Measurements from ENCODE around the gene RGL3.

Gene RGL3

DNA sequence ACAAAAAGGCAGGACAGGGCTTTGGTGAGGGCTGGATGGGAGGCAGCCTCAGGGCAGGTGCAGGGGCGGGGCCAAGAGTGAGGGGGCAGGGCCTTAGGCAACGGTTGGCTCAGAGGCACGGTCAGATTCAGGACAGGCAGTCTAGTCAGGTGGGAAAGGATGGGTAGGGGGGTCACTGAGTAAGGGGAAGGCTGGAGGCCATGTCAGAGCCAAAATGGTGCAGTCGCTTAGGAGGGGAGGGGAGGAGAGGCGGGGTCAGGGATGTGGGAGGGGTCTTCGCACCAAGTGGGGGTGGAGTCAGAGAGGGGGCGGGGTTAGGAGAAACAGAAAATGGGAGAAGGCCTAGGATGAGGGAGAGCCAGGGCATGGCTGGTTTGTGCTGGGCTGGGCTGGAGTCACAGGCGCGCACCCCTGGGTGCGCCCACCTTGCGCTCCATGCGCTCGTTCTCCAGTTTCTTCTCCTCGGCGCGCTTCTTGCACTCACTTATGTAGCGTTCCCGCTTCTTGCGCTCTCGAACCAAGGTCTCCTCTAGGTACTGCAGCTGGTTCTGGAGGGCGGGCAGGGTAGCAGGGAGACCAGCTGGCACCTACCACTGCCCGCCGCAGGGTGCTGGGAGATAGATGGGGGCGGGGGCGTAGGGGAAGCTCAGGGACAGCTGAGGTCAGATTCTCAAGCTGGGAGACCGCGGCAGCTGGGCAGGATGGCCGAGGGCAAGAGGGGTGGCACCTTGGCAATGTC lies 6.8 kb upstream of the RGL3 start:
- FAIRE-seq (peak; percentile 21), DNase-seq (ENCODE audit: insufficient read length) (no peak)
- TF ChIP-seq TAF1 (IDR thresholded peaks at IDR 0.05; ENCODE audit: borderline replicate concordance, low read depth, low read length) (no peak), POLR2A (IDR thresholded peaks at IDR 0.05; ENCODE audit: low read depth, low read length) (no peak)

DNA sequence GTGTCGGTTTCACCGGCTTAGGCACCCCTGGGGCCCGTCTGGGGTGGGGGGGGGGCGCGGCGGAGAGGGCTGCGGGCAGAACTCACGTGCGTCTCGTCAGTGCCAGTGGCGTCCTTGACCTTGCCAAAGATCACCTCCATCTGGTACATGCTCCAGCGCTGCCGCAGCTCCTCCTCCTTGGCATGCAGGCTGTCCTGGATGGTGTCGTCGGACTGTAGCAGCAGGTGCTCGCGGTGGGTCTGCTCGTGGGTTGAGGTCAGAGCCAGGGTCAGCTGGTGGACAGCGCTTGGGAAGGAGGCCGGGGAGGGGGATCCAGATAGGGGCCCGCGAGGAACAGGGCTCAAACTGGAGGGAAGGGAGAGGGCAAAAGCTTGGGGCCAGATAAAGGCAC lies 4.7 kb upstream of the RGL3 start:
- FAIRE-seq (no peak), DNase-seq (ENCODE audit: insufficient read length) (no peak)
- no peak for TF ChIP-seq TAF1 (IDR thresholded peaks at IDR 0.05; ENCODE audit: borderline replicate concordance, low read depth, low read length)
- TF ChIP-seq POLR2A (IDR thresholded peaks at IDR 0.05; ENCODE audit: low read depth, low read length), result no peak
- TF ChIP-seq POLR2AphosphoS5 (IDR thresholded peaks at IDR 0.05; ENCODE audit: low read depth, low read length), result no peak

DNA sequence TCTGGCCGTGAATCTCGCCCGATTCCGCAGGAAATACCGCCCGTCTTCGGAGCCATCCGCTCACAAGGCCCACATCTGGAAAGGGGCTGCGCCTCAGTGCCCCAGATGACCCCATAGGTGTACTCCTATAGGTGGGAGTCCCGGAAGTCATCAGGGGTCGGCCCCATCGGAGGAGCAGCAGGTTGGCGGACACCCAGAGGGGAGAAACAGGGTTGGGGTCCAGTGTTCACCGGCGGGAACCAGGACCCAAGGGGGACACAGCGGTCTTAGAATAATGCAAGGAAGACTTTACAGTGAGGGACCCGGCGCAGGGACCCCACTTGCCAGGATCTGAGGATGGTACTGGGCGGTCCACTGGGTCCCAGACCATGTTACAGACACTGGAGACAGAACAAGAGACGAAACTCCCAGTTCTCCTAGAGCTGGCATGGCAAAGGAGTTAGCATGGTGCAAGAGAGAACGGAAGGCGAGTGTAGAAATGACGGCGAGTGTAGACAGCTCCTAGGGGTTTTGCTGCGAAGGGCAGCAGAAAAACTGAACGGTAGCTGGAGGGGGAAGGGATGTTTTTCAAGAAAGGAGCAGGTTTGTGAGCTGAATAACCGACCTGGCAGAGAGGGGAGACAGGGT lies 4.2 kb upstream of the RGL3 start:
- TF ChIP-seq POLR2A (IDR thresholded peaks at IDR 0.05; ENCODE audit: low read depth, low read length), result no peak
- no peak for TF ChIP-seq TAF1 (IDR thresholded peaks at IDR 0.05; ENCODE audit: borderline replicate concordance, low read depth, low read length)
- no peak for TF ChIP-seq POLR2AphosphoS5 (IDR thresholded peaks at IDR 0.05; ENCODE audit: low read depth, low read length)
- FAIRE-seq (no peak), DNase-seq (ENCODE audit: insufficient read length) (no peak)

DNA sequence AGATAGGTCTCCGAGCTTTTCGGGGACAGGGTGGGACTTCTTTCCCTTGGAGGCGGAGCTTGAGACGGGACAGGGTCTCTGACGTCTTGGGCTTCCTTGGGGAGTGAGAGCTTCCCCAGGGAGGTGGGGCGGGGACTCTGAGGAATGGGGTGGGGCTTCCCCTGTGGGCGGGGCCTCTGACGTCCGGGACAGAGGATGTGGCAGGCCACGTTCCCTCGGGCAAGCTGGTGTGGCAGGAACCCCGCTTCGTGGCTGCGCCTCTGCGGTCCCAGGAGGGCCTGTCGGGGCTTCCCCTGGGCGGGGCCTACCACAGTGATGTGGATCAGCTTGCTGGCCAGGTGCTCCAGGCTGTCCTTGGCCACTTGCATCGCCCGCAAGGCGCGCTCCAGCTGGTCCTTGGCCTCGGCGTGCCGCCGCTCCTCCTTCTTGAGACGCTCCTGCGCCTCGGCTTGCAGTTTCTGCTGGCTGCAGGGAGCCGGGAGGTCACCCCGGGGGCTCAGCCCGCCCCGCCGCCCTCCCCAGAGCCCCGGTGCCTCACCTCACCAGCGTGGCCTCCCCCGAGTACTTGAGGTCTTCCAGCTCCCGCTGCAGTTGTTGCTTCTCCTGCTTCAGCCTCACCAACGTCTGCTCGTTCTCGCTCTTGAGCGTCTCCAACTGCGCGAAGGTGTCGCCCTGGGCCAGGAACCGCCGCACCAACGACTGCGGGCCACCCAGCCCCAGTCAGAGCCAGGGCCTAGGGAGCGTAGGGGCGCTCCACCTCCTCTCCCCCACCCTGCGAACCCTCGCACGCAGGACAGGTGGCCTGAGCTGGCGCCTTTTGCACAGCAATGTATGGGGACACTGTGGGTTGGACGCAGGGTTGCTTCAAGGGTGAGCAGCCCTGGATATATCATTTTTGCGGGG lies 3.3 kb upstream of the RGL3 start:
- peak; percentile 96 for FAIRE-seq
- DNase-seq (ENCODE audit: insufficient read length), result peak; percentile 87
- no peak for TF ChIP-seq TAF1 (IDR thresholded peaks at IDR 0.05; ENCODE audit: borderline replicate concordance, low read depth, low read length)
- no peak for TF ChIP-seq POLR2A (IDR thresholded peaks at IDR 0.05; ENCODE audit: low read depth, low read length)
- no peak for TF ChIP-seq POLR2AphosphoS5 (IDR thresholded peaks at IDR 0.05; ENCODE audit: low read depth, low read length)

DNA sequence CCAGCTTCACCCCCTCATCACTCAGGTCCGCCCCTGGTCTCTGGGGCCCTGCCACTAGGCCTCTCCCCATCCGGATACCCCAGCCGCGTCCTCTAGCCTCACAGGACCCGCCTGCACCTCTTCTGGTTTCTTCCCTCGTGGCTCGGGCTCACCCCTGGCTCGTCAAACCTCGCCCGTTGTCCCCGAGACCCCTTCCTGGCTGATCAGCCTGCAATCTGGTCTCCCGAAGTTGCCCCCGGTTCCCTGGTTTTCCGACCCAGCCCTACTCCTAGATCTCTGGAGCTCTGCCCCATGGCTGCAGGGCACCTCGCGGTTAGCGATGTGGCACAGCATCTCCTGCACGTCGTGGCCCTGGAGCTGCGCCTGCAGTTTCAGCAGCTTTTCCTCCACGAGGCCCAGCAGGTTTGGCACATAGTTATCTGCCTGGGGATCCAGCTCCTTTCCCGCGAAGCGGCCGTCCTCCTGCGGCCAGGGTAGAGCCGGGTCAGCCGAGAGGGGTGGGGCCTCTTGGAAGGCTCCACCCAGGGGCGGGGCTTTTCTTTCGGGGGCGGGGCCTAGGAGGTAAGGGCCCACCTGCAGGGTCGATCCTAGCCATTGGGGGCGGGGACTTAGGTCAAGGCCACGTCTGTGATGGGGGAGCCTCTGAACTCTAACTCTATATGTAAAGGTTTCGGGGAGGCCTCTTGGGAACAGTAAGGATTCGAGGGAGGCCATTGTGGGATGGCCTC lies 2.4 kb upstream of the RGL3 start:
- TF ChIP-seq POLR2A (IDR thresholded peaks at IDR 0.05; ENCODE audit: low read depth, low read length) (no peak), TAF1 (IDR thresholded peaks at IDR 0.05; ENCODE audit: borderline replicate concordance, low read depth, low read length) (no peak), POLR2AphosphoS5 (IDR thresholded peaks at IDR 0.05; ENCODE audit: low read depth, low read length) (no peak)
- peak; percentile 70 for DNase-seq (ENCODE audit: insufficient read length)
- FAIRE-seq, result peak; percentile 48

DNA sequence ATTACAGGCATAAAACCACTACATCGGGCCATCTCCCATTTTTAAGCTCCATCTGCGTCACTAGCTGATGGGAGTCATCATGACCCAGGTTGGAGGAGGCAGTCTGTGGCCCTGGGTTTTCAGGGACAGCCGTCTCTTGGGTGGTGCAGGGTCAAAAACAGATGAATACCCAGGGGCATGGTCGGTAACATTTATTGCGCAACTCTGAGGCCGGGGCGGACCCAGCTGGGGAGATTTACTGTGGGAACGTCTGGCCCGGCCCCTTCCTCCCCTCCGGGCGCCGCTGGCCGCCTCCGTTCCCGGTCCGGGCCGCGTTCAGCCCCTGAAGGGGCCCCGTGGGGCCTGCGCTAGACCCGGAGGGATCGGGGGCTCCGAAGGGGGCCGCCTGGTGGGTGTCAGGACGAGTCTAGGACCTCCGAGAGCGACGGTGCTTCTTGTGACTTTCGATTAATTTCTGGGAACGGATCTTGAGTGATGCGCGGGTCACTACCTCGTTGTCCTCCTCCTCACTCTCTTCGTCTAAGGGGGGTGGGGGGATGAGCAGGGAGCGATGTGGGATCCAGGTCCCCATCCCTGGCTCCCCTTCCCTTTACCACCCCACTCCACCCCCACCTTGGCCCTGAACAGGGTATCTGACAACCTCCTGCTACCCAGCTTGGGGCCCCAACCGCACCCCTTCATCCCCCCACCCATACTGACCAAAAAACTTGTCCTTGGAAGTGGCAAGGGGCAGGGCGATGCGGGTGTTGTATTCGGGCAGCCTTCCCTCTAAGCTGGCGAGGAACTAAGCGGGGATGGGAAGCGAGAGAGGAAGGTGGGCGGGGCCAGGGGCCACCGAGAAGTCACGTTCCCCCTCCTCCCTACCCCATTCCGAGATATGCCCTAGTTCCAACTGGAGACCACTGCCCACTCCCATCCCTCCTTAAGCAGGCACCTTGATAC lies 1.6 kb upstream of the RGL3 start:
- TF ChIP-seq TAF1 (IDR thresholded peaks at IDR 0.05; ENCODE audit: borderline replicate concordance, low read depth, low read length), result no peak
- no peak for TF ChIP-seq POLR2AphosphoS5 (IDR thresholded peaks at IDR 0.05; ENCODE audit: low read depth, low read length)
- no peak for TF ChIP-seq POLR2A (IDR thresholded peaks at IDR 0.05; ENCODE audit: low read depth, low read length)
- FAIRE-seq (no peak), DNase-seq (ENCODE audit: insufficient read length) (no peak)

DNA sequence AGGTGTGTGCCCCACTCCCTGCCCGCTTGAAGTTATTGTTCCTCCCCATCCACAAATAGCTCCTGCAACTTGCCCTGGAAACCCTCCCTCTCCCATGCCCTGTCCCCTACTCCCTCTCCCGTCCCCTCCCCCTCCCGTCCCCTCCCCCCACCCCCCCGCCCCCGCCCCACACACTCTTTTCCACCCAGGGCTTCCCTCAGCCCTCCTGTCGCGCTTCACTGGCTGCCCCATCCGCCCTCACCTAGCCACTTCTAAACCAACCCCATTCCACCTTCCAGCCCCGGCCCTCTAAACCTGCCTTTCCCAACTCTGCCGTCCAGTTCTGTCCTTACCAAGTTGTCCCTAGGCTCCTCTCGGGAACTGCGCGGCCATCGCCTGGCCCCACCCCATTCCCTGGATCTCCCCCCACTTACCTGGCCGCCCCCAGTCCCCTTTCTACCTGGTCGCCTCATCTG lies 993 bp downstream of the RGL3 start:
- DNase-seq (ENCODE audit: insufficient read length) (no peak), FAIRE-seq (no peak)
- no peak for TF ChIP-seq POLR2AphosphoS5 (IDR thresholded peaks at IDR 0.05; ENCODE audit: low read depth, low read length)
- TF ChIP-seq POLR2A (IDR thresholded peaks at IDR 0.05; ENCODE audit: low read depth, low read length), result no peak
- no peak for TF ChIP-seq TAF1 (IDR thresholded peaks at IDR 0.05; ENCODE audit: borderline replicate concordance, low read depth, low read length)

DNA sequence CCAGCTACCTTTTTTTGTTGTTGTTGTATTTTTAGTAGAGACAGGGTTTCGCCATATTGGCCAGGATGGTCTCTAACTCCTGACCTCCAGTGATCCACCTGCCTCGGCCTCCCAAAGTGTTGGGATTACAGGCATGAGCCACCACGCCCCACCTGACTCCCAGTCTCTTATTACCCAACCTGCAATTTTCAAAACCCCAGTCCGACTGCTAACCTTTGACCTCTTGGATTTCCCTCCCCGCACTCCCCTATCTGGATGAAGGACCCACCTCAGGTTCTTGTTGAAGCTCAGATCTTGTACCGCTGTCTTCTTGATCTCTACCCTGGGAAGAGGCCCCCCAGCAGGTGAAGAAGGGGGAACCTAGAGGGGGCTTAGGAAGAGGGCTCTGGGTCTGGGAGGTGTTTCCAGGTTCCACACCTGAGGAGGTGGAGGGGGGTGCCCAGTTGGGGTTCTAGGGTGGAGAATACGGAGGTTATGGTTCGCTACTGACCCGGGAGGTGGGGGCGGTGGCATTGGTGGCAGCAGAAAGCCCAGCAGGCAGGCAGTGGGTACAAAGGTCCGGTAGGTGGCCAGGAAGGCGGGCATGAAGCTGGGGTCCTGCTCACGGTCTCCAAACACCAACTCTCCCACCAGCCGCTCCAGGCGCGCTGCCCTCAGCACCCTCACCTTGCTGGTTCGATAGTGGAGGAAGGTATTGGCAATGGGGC lies 2.6 kb downstream of the RGL3 start:
- FAIRE-seq (no peak), DNase-seq (ENCODE audit: insufficient read length) (no peak)
- TF ChIP-seq POLR2AphosphoS5 (IDR thresholded peaks at IDR 0.05; ENCODE audit: low read depth, low read length) (no peak), POLR2A (IDR thresholded peaks at IDR 0.05; ENCODE audit: low read depth, low read length) (no peak), TAF1 (IDR thresholded peaks at IDR 0.05; ENCODE audit: borderline replicate concordance, low read depth, low read length) (no peak)

DNA sequence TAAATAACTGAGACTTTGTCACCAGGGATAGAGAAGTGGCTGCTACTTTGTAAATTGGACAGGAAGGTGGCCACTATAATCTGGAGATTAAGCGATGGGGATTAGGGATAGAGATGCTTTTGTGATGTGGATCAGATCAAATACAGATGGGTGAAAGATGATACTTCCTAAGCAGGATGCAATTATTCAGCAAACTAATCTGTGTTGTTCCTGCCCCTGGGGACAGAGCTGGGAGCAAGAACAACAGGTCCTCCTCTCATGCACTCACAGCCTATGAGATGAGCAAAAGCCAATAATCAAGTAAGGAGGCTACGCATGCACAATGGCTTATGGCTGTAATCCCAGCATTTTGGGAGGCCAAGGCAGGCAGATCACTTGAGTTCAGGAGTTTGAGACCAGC lies 4.6 kb downstream of the RGL3 start:
- TF ChIP-seq POLR2AphosphoS5 (IDR thresholded peaks at IDR 0.05; ENCODE audit: low read depth, low read length) (no peak), TAF1 (IDR thresholded peaks at IDR 0.05; ENCODE audit: borderline replicate concordance, low read depth, low read length) (no peak), POLR2A (IDR thresholded peaks at IDR 0.05; ENCODE audit: low read depth, low read length) (no peak)
- DNase-seq (ENCODE audit: insufficient read length) (no peak), FAIRE-seq (no peak)
